PC-3 (cell line): ENCODE results near the gene CAPZB. TPM values are rescaled to one million over a fixed set of nuclear protein-coding genes. Genes with fewer than 3 reads are reported as not detected.

Source experiments
- ATAC-seq: fragments of 200-7000 bp; cut with Tn5 transposase; 2 replicates; pipeline ENCODE4 v1.9.1; 2020; ENCODE audit warnings: mild to moderate bottlenecking, moderate library complexity
- BruUV-seq: library from RNA; stranded (reverse); fragments of 400-500 nt; replicated peaks from 2 replicates; lab custom pipeline; 2021; lab: Mats Ljungman, UMichigan
- CTCF ChIA-PET: fragments of 300-600 bp; sonication (Branson Sonifier 250); formaldehyde crosslinking; loops from one replicate; lab custom pipeline; 2022; ENCODE audit warnings: antibody characterized with exemption; lab: Charles Lee
- POLR2A ChIA-PET: fragments of 300-600 bp; sonication (Branson Sonifier 250); formaldehyde crosslinking; loops from one replicate; lab custom pipeline; 2022; ENCODE audit warnings: antibody characterized with exemption; ENCODE audit not compliant: unreplicated experiment; lab: Charles Lee
- DNase-seq: peaks from one replicate; pipeline ENCODE4 v3.0.0-alpha.2; 2015
- H2AFZ ChIP-seq: fragments of 300-600 bp; sonication (generic); 2 replicates; pipeline ENCODE4 v1.6.0; 2016; ENCODE audit warnings: antibody characterized with exemption, low read length
- H3F3A ChIP-seq: fragments of 300-600 bp; sonication (generic); one replicate; pipeline ENCODE4 v1.6.0; 2017; ENCODE audit warnings: antibody characterized with exemption, low read length, control low read depth, mild to moderate bottlenecking; ENCODE audit not compliant: unreplicated experiment
- H3K27ac ChIP-seq: fragments of 300-600 bp; sonication (generic); 2 replicates; pipeline ENCODE4 v1.5.1; 2016; ENCODE audit warnings: mild to moderate bottlenecking, low read length
- H3K27me3 ChIP-seq: fragments of 300-600 bp; sonication (generic); 2 replicates; pipeline ENCODE4 v1.6.1; 2016; ENCODE audit warnings: low read length, mixed read lengths
- H3K36me3 ChIP-seq: fragments of 300-600 bp; sonication (generic); 2 replicates; pipeline ENCODE4 v1.6.1; 2016; ENCODE audit warnings: low read depth, mixed run types, low read length, mixed read lengths
- H3K4me1 ChIP-seq: fragments of 300-600 bp; sonication (generic); 2 replicates; pipeline ENCODE4 v1.5.1; 2016; ENCODE audit warnings: low read length; ENCODE audit not compliant: insufficient read depth
- H3K4me2 ChIP-seq: fragments of 300-600 bp; sonication (generic); 2 replicates; pipeline ENCODE4 v1.6.0; 2016; ENCODE audit warnings: low read length
- H3K4me3 ChIP-seq: fragments of 300-600 bp; sonication (generic); 2 replicates; pipeline ENCODE4 v1.5.1; 2016; ENCODE audit warnings: mild to moderate bottlenecking, low read length, mixed read lengths
- H3K79me2 ChIP-seq: fragments of 300-600 bp; sonication (generic); 2 replicates; pipeline ENCODE4 v1.6.1; 2017; ENCODE audit warnings: low read length, mixed read lengths
- H3K9ac ChIP-seq: fragments of 300-600 bp; sonication (generic); 2 replicates; pipeline ENCODE4 v1.6.0; 2016; ENCODE audit warnings: mild to moderate bottlenecking, low read length
- H3K9me2 ChIP-seq: fragments of 300-600 bp; sonication (generic); replicated peaks from 2 replicates; pipeline ENCODE4 v1.6.1; 2016; ENCODE audit warnings: mixed run types, low read length, mixed read lengths
- H3K9me3 ChIP-seq: fragments of 300-600 bp; sonication (generic); 2 replicates; pipeline ENCODE4 v1.6.1; 2016; ENCODE audit warnings: low read length, mixed read lengths
- H4K20me1 ChIP-seq: fragments of 300-600 bp; sonication (generic); 2 replicates; pipeline ENCODE4 v1.6.1; 2016; ENCODE audit warnings: low read length, mixed read lengths
- EZH2 ChIP-seq: fragments of 300-600 bp; sonication (generic); IDR thresholded peaks from one replicate; pipeline ENCODE4 v1.6.1; 2017; ENCODE audit warnings: antibody characterized with exemption, mild to moderate bottlenecking, low read length; ENCODE audit not compliant: unreplicated experiment
- EZH2phosphoT487 ChIP-seq: fragments of 300-600 bp; sonication (generic); IDR thresholded peaks from 2 replicates; pipeline ENCODE4 v1.6.1; 2018; ENCODE audit warnings: mild to moderate bottlenecking, antibody characterized with exemption, low read length, borderline replicate concordance
- intact Hi-C: fragments of 100-400 bp; cut with micrococcal nuclease; formaldehyde crosslinking; loops from 2 replicates; pipeline ENCODE4 v1.9.0; 2023
- total RNA-seq: library from RNA; depleted of rRNA; stranded (reverse); fragments of >200 nt; gene quantifications from 2 replicates; pipeline ENCODE4 v1.2.3, GENCODE V29; 2014
- TF ChIP-seq, protein P1 (sequence below): fragments of 300-600 bp; sonication (generic); conservative IDR thresholded peaks from 2 replicates; pipeline ENCODE4 v1.5.1; 2017; ENCODE audit warnings: antibody characterized with exemption, low read depth, mild to moderate bottlenecking, low read length

CAPZB gene
- total RNA-seq, 1 experiment from 2014 or later = 86.7 TPM

DNA sequence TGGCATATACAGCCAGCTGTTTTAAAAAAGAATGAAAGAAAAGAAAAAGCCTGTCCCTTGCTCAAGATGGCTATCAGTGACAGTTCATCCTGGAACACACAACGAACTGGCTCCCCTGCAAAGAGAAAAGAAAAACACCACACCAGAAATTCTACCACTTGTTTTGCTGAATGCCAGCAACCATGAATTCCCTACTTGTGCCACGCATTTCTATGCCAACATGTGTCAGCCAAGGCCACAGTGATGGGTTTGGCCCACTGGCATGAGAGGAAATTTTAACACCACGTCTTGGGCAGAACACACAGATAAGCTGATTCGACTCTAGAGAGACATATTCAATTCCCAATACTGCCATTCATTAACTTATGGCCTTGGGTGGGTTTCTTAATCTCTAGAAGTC lies 64.0 kb downstream of the CAPZB start:
- no peak for DNase-seq
- H4K20me1 ChIP-seq = peaks cover 28% of the 10 kb centered on the region
- CTCF ChIA-PET = no interaction called here
- H3F3A ChIP-seq = no peaks in the 10 kb centered on the region
- H3K27ac ChIP-seq = no peak overlapping the region
- TF ChIP-seq EZH2 (no peak), EZH2phosphoT487 (no peak)
- TF ChIP-seq, protein P1, sequence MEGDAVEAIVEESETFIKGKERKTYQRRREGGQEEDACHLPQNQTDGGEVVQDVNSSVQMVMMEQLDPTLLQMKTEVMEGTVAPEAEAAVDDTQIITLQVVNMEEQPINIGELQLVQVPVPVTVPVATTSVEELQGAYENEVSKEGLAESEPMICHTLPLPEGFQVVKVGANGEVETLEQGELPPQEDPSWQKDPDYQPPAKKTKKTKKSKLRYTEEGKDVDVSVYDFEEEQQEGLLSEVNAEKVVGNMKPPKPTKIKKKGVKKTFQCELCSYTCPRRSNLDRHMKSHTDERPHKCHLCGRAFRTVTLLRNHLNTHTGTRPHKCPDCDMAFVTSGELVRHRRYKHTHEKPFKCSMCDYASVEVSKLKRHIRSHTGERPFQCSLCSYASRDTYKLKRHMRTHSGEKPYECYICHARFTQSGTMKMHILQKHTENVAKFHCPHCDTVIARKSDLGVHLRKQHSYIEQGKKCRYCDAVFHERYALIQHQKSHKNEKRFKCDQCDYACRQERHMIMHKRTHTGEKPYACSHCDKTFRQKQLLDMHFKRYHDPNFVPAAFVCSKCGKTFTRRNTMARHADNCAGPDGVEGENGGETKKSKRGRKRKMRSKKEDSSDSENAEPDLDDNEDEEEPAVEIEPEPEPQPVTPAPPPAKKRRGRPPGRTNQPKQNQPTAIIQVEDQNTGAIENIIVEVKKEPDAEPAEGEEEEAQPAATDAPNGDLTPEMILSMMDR = no peak
- H3K79me2 ChIP-seq = peaks cover 90% of the 10 kb centered on the region
- POLR2A ChIA-PET = no interaction called here
- H3K9ac ChIP-seq = no peak overlapping the region
- intact Hi-C loops = no loop called here
- no peaks in the 10 kb centered on the region for H3K27me3 ChIP-seq
- no peaks in the 10 kb centered on the region for H3K9me2 ChIP-seq
- no peak for ATAC-seq
- no TSS peak for BruUV-seq
- H3K4me1 ChIP-seq = peaks cover 2% of the 10 kb centered on the region; the same call in 1 of the 2 replicates
- H2AFZ ChIP-seq = no peak overlapping the region
- H3K36me3 ChIP-seq = peaks cover 15% of the 10 kb centered on the region
- H3K4me2 ChIP-seq = no peak overlapping the region
- H3K9me3 ChIP-seq = no peaks in the 10 kb centered on the region
- no peak overlapping the region for H3K4me3 ChIP-seq

DNA sequence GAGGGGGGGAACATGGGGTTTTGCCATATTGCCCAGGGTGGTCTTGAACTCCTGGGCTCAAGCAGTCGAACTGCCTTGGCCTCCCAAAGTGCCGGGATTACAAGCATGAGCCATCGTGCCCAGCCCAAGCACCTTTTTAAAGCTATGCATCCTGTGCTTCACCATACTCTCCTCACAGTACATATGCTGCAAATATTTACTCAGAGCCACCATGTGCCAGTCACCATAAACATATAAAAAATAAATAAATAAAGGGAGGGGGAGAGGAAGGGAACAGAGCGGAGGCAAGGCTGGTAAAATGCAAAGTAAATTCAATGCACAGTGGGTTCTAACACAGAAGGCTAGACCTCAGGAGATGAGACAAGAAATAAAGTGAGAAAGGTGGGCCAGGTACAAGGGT lies 64.7 kb downstream of the CAPZB start:
- no peak overlapping the region for H3K4me2 ChIP-seq
- ChIA-PET POLR2A (no interaction called here), CTCF (no interaction called here)
- no peaks in the 10 kb centered on the region for H3K9me3 ChIP-seq
- no peaks in the 10 kb centered on the region for H3K9me2 ChIP-seq
- intact Hi-C loops = no loop called here
- H3K9ac ChIP-seq = no peak overlapping the region
- no peak overlapping the region for H3K27ac ChIP-seq
- BruUV-seq = no TSS peak
- H4K20me1 ChIP-seq = peaks cover 28% of the 10 kb centered on the region
- no peaks in the 10 kb centered on the region for H3K27me3 ChIP-seq
- TF ChIP-seq EZH2phosphoT487 (no peak), EZH2 (no peak)
- TF ChIP-seq, protein P1 = no peak
- no peak for DNase-seq
- peaks cover 90% of the 10 kb centered on the region for H3K79me2 ChIP-seq
- H3K4me3 ChIP-seq = no peak overlapping the region
- peaks cover 15% of the 10 kb centered on the region for H3K36me3 ChIP-seq
- H3K4me1 ChIP-seq = peaks cover 4% of the 10 kb centered on the region; the same call in 1 of the 2 replicates
- H3F3A ChIP-seq = no peaks in the 10 kb centered on the region
- ATAC-seq = peak; percentile 68
- H2AFZ ChIP-seq = no peak overlapping the region

DNA sequence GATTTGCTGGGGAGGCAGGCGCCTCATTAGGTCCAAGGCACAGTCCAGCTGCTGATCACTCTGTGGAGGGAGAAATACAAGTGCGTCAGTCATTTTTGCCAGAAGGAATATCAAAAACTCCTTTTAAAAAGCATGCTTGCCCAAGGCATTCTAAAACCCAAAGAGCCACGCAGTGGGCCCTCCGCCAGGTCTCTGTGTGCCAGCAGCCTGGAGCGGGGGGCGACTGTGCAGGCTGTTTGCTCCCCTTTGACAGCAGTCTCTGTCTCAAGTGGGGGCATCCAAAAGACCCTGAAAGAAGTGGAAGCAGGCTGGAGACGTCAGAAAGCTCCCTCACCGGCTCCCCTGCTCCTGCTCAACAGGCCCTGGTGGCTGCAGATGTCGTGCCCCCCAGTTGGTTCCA lies 65.6 kb downstream of the CAPZB start:
- intact Hi-C loops = no loop called here
- Histone ChIP-seq H3K4me3 (no peak overlapping the region), H3K79me2 (peaks cover 89% of the 10 kb centered on the region), H3F3A (no peaks in the 10 kb centered on the region), H3K9me2 (no peaks in the 10 kb centered on the region), H3K4me2 (no peak overlapping the region), H3K4me1 (peaks cover 4% of the 10 kb centered on the region; the same call in 1 of the 2 replicates), H3K9ac (no peak overlapping the region), H4K20me1 (peaks cover 30% of the 10 kb centered on the region), H3K27ac (no peak overlapping the region), H3K27me3 (no peaks in the 10 kb centered on the region), H3K9me3 (no peaks in the 10 kb centered on the region), H3K36me3 (peaks cover 15% of the 10 kb centered on the region), H2AFZ (no peak overlapping the region)
- CTCF ChIA-PET = no interaction called here
- POLR2A ChIA-PET = no interaction called here
- ATAC-seq (no peak), DNase-seq (no peak)
- TF ChIP-seq EZH2 (no peak), EZH2phosphoT487 (no peak)
- TF ChIP-seq, protein P1 = no peak
- BruUV-seq = no TSS peak
